Measurements from ENCODE around the gene EPB41L5. TPM values are rescaled to one million over a fixed set of nuclear protein-coding genes. Genes with fewer than 3 reads are reported as not detected.
"Not testable (repeated sequence)": the region's sequence is repeated elsewhere in the genome, so short reads cannot be mapped to it uniquely, and the experiment has no call there.

The EPB41L5 gene
- total and polyA plus RNA-seq, 12 donors, result 3.8 to 18.8 (median 13.1) TPM

DNA sequence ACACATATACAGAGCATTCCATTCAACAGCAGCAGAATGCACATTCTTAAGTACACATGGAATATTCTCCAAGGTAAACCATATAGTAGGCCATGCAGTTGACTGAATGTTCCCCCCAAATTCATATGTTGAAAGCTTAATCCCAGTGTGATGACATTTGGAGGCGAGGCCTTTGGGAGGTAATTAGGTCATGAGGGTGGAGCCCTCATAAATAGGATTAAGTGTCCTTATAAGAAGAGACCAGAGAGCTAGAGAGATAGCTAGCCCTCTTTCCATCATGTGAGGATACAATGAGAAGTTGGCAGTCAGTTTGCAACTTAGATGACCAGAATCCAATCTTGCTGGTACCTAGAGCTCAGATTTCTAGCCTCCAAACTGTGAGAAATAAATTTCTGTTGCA lies 182.7 kb downstream of the EPB41L5 start:
- Histone ChIP-seq H3K4me3 (no peak overlapping the region), H3K27ac (no peak overlapping the region), H3K27me3 (no peaks in the 10 kb centered on the region), H3K36me3 (no peaks in the 10 kb centered on the region), H3K4me1 (no peaks in the 10 kb centered on the region), H3K9me3 (peaks cover 0 to 69% (median 18%) of the 10 kb centered on the region in 11 donors)
- ATAC-seq (no peak), DNase-seq (no peak)
- intact Hi-C loops (cut with DNase I), result no loop called here
- 87 to 91% methylated on average over 1 of the region's 1 CpG for WGBS, 2 donors
- TF ChIP-seq, protein P1, sequence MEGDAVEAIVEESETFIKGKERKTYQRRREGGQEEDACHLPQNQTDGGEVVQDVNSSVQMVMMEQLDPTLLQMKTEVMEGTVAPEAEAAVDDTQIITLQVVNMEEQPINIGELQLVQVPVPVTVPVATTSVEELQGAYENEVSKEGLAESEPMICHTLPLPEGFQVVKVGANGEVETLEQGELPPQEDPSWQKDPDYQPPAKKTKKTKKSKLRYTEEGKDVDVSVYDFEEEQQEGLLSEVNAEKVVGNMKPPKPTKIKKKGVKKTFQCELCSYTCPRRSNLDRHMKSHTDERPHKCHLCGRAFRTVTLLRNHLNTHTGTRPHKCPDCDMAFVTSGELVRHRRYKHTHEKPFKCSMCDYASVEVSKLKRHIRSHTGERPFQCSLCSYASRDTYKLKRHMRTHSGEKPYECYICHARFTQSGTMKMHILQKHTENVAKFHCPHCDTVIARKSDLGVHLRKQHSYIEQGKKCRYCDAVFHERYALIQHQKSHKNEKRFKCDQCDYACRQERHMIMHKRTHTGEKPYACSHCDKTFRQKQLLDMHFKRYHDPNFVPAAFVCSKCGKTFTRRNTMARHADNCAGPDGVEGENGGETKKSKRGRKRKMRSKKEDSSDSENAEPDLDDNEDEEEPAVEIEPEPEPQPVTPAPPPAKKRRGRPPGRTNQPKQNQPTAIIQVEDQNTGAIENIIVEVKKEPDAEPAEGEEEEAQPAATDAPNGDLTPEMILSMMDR (IDR thresholded peaks at IDR 0.05), result no peak

DNA sequence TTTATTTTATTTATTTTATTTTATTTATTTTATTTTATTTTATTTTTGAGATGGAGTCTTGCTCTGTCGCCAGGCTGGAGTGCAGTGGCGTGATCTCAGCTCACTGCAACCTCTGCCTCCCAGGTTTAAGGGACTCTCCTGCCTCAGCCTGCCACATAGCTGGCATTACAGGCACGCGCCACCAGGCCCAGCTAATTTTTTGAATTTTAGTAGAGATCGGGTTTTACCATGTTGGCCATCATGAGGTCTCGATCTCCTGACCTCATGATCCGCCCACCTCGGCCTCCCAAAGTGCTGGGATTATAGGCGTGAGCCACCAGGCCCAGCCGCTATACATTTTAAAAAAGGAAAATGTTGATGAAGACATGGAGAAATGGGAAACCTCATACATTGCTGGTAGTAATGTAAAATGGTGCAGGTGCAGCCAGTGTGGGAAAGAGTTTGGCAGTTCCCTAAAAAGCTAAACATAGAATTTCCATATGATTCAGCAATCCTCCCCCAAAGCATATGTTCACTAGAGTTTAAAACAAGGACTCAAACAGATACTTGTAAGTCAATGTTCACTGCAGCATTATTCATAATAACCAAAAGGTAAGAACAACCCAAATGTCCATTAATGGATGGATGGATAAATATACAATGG lies 187.1 kb downstream of the EPB41L5 start:
- Histone ChIP-seq H3K4me1 (peaks cover 0 to 19% (median 15%) of the 10 kb centered on the region in 9 donors), H3K9me3 (peaks cover 0 to 38% (median 10%) of the 10 kb centered on the region in 11 donors)
- H3K4me3 ChIP-seq, ATAC-seq, H3K27ac ChIP-seq, H3K36me3 ChIP-seq, DNase-seq, H3K27me3 ChIP-seq: not testable (repeated sequence)
- 95 to 96% methylated on average over 10 of the region's 10 CpGs for WGBS, 2 donors
- intact Hi-C loops (cut with DNase I), result loop anchor here in 1 of 10 donors (10.0 kb wide), 1 partner anchor 115 kb away; no protein-coding TSS in a partner anchor

DNA sequence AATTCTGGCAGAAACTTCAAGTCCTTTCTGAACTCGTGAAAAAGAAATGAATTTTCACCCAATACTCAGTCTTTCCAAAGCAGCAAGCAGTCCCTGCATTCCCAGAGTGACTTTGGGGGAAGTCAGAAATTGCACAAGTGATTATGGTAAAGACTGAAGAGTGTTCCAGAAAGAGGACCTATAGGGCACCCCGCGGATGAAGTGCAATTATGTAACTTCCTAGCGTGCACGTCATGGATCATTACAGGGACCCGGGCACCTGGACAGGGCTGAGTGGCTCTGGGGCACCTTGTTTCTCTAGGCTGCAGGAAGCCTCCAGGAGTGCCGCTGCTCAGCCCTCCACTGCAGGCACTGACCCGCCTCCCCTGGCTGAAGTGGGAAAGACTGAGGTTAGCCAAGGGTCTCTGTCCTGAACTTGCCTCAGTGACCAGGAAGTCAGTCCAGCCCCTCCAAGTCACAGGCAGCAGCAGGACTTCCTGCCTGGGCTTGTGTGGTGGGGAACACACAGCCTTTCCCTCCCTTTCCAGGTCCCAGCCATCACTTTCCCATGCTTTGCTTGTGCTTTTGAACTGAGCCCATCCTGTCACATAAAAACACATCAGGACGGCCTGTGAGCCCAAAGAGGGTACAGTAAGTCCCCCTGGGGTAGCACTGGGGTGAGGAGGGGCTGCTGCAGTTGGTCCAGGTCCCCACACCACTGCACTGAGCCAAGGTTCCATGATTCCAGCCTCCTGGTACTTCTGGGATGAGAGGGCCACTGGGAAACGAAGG lies 190.6 kb downstream of the EPB41L5 start:
- WGBS, 2 donors, result 60 to 69% methylated on average over 10 of the region's 10 CpGs
- Histone ChIP-seq H3K9me3 (peaks cover 0 to 9% (median 0%) of the 10 kb centered on the region in 11 donors), H3K4me3 (no peak overlapping the region), H3K4me1 (peaks cover 0 to 19% (median 15%) of the 10 kb centered on the region in 9 donors), H3K27ac (peak overlapping the region in 4 of 10 donors; percentile 7 to 76 (median 38)), H3K27me3 (no peaks in the 10 kb centered on the region), H3K36me3 (no peaks in the 10 kb centered on the region)
- DNase-seq, result no peak
- peak; percentile 27 to 82 (median 64) for ATAC-seq
- TF ChIP-seq, protein P1 (IDR thresholded peaks at IDR 0.05), result no peak
- intact Hi-C loops (cut with DNase I), result loop anchor here in 1 of 10 donors (10.0 kb wide), 1 partner anchor 111 kb away; no protein-coding TSS in a partner anchor

DNA sequence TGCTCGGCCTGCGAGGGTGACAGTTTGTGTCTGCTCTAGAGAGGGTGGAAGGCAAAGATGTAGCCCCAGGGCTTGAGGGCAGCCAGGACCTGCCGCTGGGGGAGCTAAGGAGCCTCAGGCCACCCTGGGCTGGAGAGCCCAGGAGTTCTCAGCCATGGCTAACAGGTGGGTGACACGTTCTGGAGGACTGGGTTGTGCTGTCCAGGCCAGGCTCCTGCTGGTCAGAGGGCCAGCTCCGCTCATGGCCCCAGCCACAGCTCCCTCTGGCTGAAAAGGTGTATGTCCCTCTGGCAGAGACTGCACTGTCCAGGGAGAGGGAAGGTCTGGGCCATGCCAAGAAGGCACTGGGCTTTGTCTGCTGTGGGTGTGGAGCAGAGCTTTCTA lies 191.1 kb downstream of the EPB41L5 start:
- intact Hi-C loops (cut with DNase I), result loop anchor here in 1 of 10 donors (10.0 kb wide), 1 partner anchor 111 kb away; no protein-coding TSS in a partner anchor
- peak; percentile 16 to 51 (median 27) for ATAC-seq

More for the DNA sequence above, 191.1 kb downstream of the EPB41L5 start:
- Histone ChIP-seq H3K4me3 (no peak overlapping the region), H3K4me1 (peaks cover 0 to 19% (median 15%) of the 10 kb centered on the region in 9 donors), H3K36me3 (no peaks in the 10 kb centered on the region), H3K27me3 (no peaks in the 10 kb centered on the region), H3K9me3 (peaks cover 0 to 3% (median 0%) of the 10 kb centered on the region in 11 donors), H3K27ac (peak overlapping the region in 4 of 10 donors; percentile 7 to 76 (median 38))
- TF ChIP-seq, protein P1 (IDR thresholded peaks at IDR 0.05), result no peak
- 85 to 86% methylated on average over 5 of the region's 5 CpGs for WGBS, 2 donors
- no peak for DNase-seq

Data from heart right ventricle (tissue), 16 donors.